ENCODE results near the gene CCDC200. TPM values are rescaled to one million over a fixed set of nuclear protein-coding genes. Genes with fewer than 3 reads are reported as not detected.
A peak's percentile ranks its signal among the peaks of the same experiment; 100 is the strongest.
"Not testable (repeated sequence)": the region's sequence is repeated elsewhere in the genome, so short reads cannot be mapped to it uniquely, and the experiment has no call there.

The CCDC200 gene
- total RNA-seq, 1 donor, result 0.27 TPM

GRCh38 chr17:43216762-43217613 lies 11.4 kb downstream of the CCDC200 start:
- no peak for DNase-seq (ENCODE audit: low read depth in 2 of 3, low spot score in 2 of 3)

DNA sequence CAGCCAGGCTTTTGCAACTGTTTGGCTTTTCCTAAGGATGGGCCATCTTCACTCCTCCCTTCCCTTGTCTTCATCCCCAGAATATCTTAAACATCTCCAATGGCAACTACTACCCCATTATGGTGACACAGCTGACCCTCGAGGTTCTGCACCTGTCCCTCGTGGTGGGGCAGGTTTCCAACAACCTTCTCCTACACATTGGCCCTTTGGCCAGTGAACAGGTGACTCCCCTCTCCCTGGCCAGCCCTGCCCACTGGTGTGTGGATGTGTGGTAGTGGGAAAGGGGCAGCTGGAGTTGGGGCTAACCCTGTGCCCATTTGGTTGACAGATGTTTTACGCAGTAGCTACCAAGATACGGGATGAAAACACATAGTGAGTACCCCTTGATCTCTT lies 12.1 kb downstream of the CCDC200 start:
- no peak for DNase-seq (ENCODE audit: low read depth in 2 of 3, low spot score in 2 of 3)

GRCh38 chr17:43215341-43215740 lies 13.1 kb downstream of the CCDC200 start:
- DNase-seq (ENCODE audit: low read depth in 2 of 3, low spot score in 2 of 3), result no peak

DNA sequence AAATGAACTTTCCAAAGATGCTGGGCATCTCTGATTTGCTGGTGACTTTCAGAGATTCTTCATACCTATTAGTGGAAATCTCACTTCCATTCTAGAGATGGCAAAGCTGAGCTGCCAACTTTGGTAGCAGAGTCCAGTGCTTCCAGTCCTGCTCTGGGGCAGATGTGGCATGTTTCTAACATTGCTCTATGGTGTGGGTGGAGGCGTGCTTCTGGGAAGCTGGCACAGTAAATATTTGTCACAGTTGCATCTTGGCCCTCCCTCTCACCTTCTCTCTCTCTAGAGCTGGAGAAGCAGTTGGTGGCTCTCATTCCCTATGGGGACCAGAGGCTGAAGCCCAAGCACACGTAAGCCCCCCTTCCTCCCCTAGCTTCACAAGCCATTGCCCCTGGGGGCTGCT lies 14.9 kb downstream of the CCDC200 start:
- no peak for DNase-seq (ENCODE audit: low read depth in 2 of 3, low spot score in 2 of 3)

- DNase-seq (ENCODE audit: low read depth in 2 of 3, low spot score in 2 of 3), result peak in 2 of 3 donors; percentile 25 to 48
These were observed 15.6 kb downstream of the CCDC200 start for GRCh38 chr17:43212641-43213490.

DNA sequence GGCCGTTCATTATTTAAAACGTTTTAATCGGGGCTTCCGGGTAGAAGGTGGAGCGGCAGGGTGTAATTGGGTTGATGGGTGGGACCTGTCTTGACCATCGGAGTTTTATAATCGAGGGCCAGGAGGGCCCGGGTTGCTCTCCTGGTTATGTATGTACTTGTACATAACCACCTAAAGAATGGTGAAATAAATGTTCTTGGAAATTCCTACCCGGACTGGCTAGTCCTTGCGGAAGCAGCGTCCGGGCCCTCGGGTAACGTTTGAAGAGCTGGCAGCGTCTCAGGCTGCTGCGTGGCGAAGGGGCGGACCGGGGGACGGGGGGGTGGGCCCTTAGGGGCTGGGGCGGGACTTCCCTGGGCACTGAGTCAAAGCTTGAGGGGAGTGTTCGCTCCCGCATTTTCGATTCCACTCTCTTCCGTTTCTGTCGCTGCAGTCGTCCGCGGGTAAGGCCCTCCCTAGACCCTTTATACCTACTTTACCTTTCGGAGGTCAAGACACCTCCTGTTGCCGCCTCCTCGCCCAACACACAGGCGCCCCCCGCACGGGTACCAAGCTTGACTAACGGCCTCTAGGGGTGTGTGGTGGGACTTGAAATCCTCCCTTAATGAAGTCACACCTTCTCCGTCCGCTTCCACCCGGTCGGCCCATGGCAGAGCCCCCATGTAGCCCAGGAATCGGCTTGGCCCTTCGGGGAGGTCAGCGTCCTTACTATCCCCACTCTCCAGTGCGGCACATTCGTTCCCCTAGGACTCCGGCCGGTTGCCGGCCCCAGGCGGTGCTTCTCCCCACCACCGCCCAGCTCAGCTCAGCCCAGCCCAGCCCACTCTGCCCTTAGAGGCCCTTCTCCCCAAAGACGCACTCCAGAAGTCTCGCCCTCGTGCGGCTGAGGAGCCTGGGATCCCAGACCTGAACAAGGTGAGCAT lies 16.7 kb downstream of the CCDC200 start, which contains the start of gene TMEM106A:
Gene TMEM106A, plus strand, starts transcription at position 396 of the 923 bp plus-strand sequence. CDS start 1,167 bp downstream, outside the sequence.
- peak; percentile 58 to 81 (median 80) for DNase-seq (ENCODE audit: low read depth in 2 of 3, low spot score in 2 of 3)

DNA sequence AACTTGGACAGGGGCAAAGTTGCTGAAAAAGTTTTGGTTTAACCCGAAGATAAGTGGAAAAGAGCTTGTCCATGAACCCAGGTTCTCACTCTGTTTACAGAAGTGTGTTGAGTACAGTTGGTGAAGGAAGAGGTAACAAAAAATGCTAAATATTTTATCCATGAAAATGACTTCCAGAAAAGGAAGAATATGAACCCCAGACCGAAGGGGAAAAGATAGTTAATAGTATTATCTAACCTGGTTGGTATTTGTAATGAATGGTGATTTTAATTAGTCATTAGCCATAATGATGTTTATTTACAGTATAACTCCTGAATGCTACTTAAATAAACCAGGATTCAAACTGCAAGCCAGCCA lies 17.3 kb downstream of the CCDC200 start:
- peak in 1 of 3 donors; percentile 4 for DNase-seq (ENCODE audit: low read depth in 2 of 3, low spot score in 2 of 3)

DNA sequence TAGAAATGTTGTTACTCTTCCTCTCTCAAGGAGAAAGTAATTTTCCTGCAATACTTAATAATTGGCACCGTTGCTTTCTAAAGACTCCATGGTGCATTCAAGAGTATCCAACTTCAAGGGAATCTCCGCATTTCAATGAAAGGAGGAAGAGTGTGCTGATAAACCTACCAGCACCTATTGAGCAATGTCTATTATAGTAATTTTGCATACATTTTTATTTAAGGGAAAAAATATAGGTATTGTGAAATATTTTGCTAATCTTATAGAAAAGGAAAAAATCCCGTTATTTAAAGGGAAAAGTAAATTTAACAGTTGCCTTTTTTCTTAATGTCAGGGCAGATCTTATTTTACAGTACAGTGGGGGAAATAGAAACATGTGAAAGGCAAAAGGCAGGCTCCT lies 17.8 kb downstream of the CCDC200 start:
- DNase-seq (ENCODE audit: low read depth in 2 of 3, low spot score in 2 of 3), result no peak

GRCh38 chr17:43203013-43203412 lies 25.4 kb downstream of the CCDC200 start:
- not testable (repeated sequence) for DNase-seq (ENCODE audit: low read depth in 2 of 3, low spot score in 2 of 3)

- DNase-seq (ENCODE audit: low read depth in 2 of 3, low spot score in 2 of 3), result no peak
These were observed 28.3 kb downstream of the CCDC200 start for GRCh38 chr17:43200127-43200526.

DNA sequence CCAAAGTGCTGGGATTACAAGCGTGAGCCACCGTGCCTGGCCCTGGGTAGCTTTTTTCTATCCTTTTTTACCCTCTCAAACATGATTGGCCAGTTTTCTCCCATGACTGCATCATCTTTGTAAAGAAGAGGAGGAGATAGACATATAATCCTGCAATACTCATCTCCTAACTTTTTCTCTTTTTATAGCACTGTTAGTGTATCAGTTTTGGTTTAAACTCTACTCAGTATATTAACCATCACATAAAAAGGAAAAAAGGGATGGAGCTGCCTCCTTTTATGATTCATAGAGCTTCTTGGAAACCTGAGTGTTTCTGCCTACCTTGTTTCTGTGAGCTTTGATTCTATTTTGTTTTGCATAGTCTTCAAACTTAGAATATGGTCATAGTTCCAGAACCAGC lies 28.8 kb downstream of the CCDC200 start:
- no peak for DNase-seq (ENCODE audit: low read depth in 2 of 3, low spot score in 2 of 3)

DNA sequence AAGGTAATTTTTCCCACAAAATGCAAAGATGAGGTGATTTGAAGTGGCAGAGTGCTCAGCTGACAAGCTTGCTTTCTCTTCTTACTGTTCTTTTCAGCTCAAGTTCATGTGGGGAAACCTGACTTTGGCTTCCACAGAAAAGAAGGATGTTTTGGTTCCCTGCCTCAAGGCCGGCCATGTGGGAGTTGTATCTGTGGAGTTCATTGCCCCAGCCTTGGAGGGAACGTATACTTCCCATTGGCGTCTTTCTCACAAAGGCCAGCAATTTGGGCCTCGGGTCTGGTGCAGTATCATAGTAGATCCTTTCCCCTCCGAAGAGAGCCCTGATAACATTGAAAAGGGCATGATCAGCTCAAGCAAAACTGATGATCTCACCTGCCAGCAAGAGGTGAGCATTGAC lies 35.2 kb downstream of the CCDC200 start:
- DNase-seq (ENCODE audit: low read depth in 2 of 3, low spot score in 2 of 3), result no peak

DNA sequence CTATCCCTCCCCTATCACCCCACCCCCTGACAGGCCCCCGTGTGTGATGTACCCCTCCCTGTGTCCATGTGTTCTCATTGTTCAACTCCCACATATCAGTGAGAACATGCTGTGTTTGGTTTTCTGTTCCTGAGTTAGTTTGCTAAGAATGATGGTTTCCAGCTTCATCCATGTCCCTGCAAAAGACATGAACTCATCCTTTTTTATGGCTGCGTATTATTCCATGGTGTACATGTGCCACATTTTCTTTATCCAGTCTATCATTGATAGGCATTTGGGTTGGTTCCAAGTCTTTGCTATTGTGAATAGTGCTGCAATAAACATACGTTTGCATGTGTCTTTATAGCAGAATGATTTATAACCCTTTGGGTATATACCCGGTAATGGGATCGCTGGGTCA lies 41.8 kb downstream of the CCDC200 start:
- DNase-seq (ENCODE audit: low read depth in 2 of 3, low spot score in 2 of 3), result not testable (repeated sequence)

GRCh38 chr17:43183921-43184320 lies 44.5 kb downstream of the CCDC200 start:
- DNase-seq (ENCODE audit: low read depth in 2 of 3, low spot score in 2 of 3), result no peak

DNA sequence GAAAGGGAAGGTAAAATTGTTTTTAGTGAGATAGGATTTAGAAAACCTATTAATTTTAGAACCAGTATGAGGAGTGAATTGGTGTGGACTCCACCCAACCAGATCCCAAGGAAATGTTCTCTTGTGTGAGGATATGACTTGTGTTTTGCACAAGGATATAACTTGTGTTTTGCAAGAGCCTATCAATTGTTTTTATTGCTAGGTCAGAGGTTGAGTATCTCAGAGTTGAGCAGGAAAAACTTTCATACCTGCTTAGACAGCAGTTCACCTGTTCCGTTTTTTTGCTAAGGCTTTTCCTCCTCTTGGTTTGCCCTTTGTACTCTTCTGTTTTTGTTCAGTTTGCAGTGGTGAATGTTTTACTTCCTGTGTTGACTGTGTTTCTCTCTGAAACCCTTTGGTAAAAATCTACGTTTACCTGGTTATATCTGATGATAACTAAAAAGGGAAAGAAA lies 52.3 kb downstream of the CCDC200 start:
- DNase-seq (ENCODE audit: low read depth in 2 of 3, low spot score in 2 of 3), result no peak

DNA sequence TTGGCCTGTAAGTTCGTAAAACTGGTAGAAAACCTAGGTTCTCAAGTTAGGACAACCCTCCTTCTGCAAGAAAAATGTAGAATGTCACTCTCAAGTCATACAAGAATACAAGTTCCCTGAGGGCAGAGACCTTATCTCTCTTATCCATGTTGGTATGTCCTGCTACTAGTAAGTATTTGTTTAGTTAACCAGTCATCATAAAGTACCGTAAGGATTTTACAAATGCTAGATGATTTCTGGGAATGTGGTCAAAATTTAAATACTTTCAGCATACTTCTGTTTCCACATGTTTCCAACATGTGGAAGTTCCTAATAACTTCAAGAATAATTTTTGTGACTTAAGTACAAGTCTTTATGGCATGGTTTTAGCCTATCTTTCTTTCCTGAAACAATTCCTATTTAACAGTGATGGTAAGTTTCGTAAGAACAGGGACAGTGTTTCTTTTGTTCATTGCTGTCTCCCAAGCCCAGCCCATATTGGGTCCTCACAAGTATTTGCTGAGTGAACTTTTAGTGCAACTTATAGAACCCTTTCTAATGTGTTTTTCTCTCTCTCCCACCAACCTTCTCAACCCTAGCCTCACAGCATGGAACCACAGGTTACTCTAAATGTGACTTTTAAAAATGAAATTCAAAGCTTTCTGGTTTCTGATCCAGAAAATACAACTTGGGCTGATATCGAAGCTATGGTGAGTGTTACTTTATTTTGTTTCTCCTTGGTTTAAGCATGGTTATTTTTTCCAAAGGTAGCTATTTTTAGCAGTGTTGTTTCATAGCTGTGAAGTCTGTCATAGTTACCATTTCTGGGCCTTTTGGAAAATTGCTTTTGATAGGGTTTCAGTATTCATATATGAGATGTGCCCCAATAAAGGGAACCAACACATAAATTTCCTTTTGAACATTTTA lies 53.0 kb downstream of the CCDC200 start:
- no peak for DNase-seq (ENCODE audit: low read depth in 2 of 3, low spot score in 2 of 3)

- peak in 2 of 3 donors; percentile 26 to 47 for DNase-seq (ENCODE audit: low read depth in 2 of 3, low spot score in 2 of 3)
These were observed 56.6 kb downstream of the CCDC200 start for GRCh38 chr17:43171586-43172487.
